ENCODE data around the gene KRTAP4-8.
"Not testable (repeated sequence)": the region's sequence is repeated elsewhere in the genome, so short reads cannot be mapped to it uniquely, and the experiment has no call there.

GRCh38 chr17:41139865-41140264, 41.9 kb upstream of the KRTAP4-8 start:
- TF ChIP-seq EZH2phosphoT487 (IDR thresholded peaks at IDR 0.05; ENCODE audit: borderline replicate concordance, low read length); CTCF (conservative IDR thresholded peaks at IDR 0.05; ENCODE audit: low read depth, low read length): not testable (repeated sequence)

Data from PC-3 (cell line).